Spleen (tissue), 7 donors: ENCODE measurements around the gene LTF.

Experiments used
- POLR2A ChIP-seq, 3 donors: fragments of 450-650 bp; IDR thresholded peaks; one replicate each; pipeline ENCODE4 v1.5.1; 2017; ENCODE audit warnings: antibody characterized with exemption in 3 of 3, mild to moderate bottlenecking in 1 of 3
- TF ChIP-seq, protein P1 (sequence below), 11 experiments: fragments of 200-600 bp in 7 of 11; fragments of 450-650 bp in 4 of 11; sonication (generic) in 4 of 11; IDR thresholded peaks in 8 of 11; conservative IDR thresholded peaks in 3 of 11; 1 replicate in 7 of 11; 2 replicates in 4 of 11; pipeline versions ENCODE4 v1.4.0 to v1.8.0; 2016 to 2021; ENCODE audit warnings: antibody characterized with exemption in 11 of 11, inconsistent platforms in 4 of 11, mild to moderate bottlenecking in 1 of 11
- donor health status: DM: no; HTN: no; CAD: no; lungs with moderate emphysema.
- donor health status: DM: no; HTN: no; CAD: no.
- donor health status: DM: no; HTN: no; CAD: no.

DNA sequence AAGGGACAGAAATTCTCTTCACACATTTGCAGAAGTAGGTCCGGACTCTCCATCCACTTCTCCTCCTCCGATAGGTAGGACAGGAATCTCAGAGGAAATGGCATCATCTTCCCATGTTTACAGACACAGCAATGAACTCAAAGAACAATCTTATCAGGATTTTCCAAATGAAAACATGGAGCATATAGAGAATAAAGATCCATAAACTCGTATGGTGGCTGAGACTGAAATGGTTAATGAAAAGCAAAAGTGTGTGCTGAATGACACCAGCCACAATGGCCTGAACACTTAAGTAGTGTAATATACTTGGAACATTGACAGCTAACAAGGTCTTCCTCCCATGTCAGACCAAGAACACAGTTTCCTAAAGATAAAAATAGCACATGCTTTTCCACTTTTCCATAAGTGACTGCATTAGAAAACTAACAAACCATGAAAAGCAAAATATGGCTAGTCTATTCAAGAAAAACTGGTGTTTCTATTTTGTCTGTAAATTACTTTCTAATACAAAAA, 51.9 kb downstream of the LTF start:
- TF ChIP-seq, protein P1, sequence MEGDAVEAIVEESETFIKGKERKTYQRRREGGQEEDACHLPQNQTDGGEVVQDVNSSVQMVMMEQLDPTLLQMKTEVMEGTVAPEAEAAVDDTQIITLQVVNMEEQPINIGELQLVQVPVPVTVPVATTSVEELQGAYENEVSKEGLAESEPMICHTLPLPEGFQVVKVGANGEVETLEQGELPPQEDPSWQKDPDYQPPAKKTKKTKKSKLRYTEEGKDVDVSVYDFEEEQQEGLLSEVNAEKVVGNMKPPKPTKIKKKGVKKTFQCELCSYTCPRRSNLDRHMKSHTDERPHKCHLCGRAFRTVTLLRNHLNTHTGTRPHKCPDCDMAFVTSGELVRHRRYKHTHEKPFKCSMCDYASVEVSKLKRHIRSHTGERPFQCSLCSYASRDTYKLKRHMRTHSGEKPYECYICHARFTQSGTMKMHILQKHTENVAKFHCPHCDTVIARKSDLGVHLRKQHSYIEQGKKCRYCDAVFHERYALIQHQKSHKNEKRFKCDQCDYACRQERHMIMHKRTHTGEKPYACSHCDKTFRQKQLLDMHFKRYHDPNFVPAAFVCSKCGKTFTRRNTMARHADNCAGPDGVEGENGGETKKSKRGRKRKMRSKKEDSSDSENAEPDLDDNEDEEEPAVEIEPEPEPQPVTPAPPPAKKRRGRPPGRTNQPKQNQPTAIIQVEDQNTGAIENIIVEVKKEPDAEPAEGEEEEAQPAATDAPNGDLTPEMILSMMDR (IDR thresholded peaks at IDR 0.05 in 8 of 11, conservative IDR thresholded peaks at IDR 0.05 in 3 of 11): no peak
- TF ChIP-seq POLR2A (IDR thresholded peaks at IDR 0.05): no peak
